ENCODE measurements around the gene PHEX.

DNA sequence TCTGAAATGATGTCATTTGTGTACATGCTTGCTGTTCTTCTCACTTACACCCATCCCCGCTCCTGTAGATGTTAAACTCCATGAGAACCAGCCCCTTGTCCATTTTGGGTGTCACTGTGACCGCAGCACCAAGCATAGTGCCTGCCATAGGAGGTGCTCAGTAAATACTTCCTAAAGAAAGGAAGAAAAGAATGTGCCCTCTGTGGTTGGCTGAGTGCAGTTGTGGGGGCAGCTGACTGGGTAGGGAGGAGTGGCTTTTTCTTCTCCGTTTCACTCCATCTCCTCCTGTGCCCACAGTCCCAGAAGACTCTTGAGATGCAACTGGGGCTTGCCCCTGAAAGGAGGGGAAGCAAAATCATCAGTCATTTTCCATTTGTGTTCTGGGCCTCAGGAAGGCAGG lies 25.5 kb downstream of the PHEX start:
- TF ChIP-seq ISL1 (CRISPR knock-in tag; IDR thresholded peaks at IDR 0.05) (no peak), TCF4 (CRISPR knock-in tag; IDR thresholded peaks at IDR 0.05; ENCODE audit: borderline replicate concordance) (no peak), TOX (CRISPR knock-in tag; IDR thresholded peaks at IDR 0.05; ENCODE audit: borderline replicate concordance) (no peak), ZNF565 (CRISPR knock-in tag; conservative IDR thresholded peaks at IDR 0.05; ENCODE audit: low read depth) (no peak)
